Esophagus (tissue), 2 donors: ENCODE data around the gene LDLRAD4. TPM values are rescaled to one million over a fixed set of nuclear protein-coding genes. Genes with fewer than 3 reads are reported as not detected.

Source experiments
- H3K27ac ChIP-seq, 2 donors: one replicate each; pipeline ENCODE4 v1.5.1; 2013; ENCODE audit warnings: low read depth in 2 of 2, mild to moderate bottlenecking in 2 of 2, inconsistent platforms in 1 of 2, low read length in 1 of 2, moderate library complexity in 1 of 2
- H3K27me3 ChIP-seq, 2 donors: one replicate each; pipeline ENCODE4 v1.6.1; 2013; ENCODE audit warnings: low read length in 2 of 2, control low read depth in 1 of 2, mild to moderate bottlenecking in 1 of 2; ENCODE audit not compliant: insufficient read depth in 2 of 2, control insufficient read depth in 1 of 2
- H3K36me3 ChIP-seq, 2 donors: one replicate each; pipeline ENCODE4 v1.6.1; 2013; ENCODE audit warnings: low read length in 1 of 2; ENCODE audit not compliant: control insufficient read depth in 2 of 2, insufficient read depth in 2 of 2
- H3K4me1 ChIP-seq, 2 donors: one replicate each; pipeline ENCODE4 v1.6.1; 2013; ENCODE audit warnings: low read length in 1 of 2; ENCODE audit not compliant: control insufficient read depth in 2 of 2, insufficient read depth in 2 of 2
- H3K4me3 ChIP-seq, 2 donors: one replicate each; pipeline ENCODE4 v1.5.1; 2013; ENCODE audit warnings: low read length in 2 of 2, mild to moderate bottlenecking in 2 of 2, low read depth in 1 of 2, moderate library complexity in 1 of 2
- H3K9me3 ChIP-seq, 2 donors: one replicate each; pipeline ENCODE4 v1.6.1; 2013; ENCODE audit warnings: mild to moderate bottlenecking in 2 of 2, low read depth in 1 of 2, low read length in 1 of 2, moderate library complexity in 1 of 2; ENCODE audit not compliant: control insufficient read depth in 2 of 2, insufficient read depth in 1 of 2
- WGBS, 2 donors: extraction: QIAGEN DNeasy Blood & Tissue Kit; methylation state at CpG; one replicate each; pipeline ENCODE4 v1.1.7; 2013; 5-methylcytosine and 5-hydroxymethylcytosine counted together
- polyA plus RNA-seq, 2 donors: library from polyadenylated mRNA; stranded (reverse); fragments of 200-250 nt; gene quantifications; one replicate each; pipeline ENCODE4 v1.2.3, GENCODE V29; 2013
- donor health status: healthy with polysubstance abuse.
- donor health status: Bipolar disorder and iron deficiency.

LDLRAD4 gene
- polyA plus RNA-seq, 2 donors: 0.79 to 0.99 TPM

- 86 to 87% methylated on average over 9 of the region's 9 CpGs for WGBS, 2 donors
- no peak overlapping the region for H3K27ac ChIP-seq
- no peaks in the 10 kb centered on the region for H3K36me3 ChIP-seq
- peaks cover 3 to 6% of the 10 kb centered on the region in 2 donors for H3K9me3 ChIP-seq
- H3K4me3 ChIP-seq: no peak overlapping the region
- H3K27me3 ChIP-seq: no peaks in the 10 kb centered on the region
- H3K4me1 ChIP-seq: no peaks in the 10 kb centered on the region
Observed at GRCh38 chr18:13317801-13318200, 99.2 kb downstream of the LDLRAD4 start.

GRCh38 chr18:13318731-13319501, 100.4 kb downstream of the LDLRAD4 start:
- peak overlapping the region in 1 of 2 donors; percentile 47 for H3K27ac ChIP-seq
- H3K9me3 ChIP-seq: peaks cover 3 to 6% of the 10 kb centered on the region in 2 donors
- no peaks in the 10 kb centered on the region for H3K4me1 ChIP-seq
- H3K4me3 ChIP-seq: no peak overlapping the region
- H3K36me3 ChIP-seq: no peaks in the 10 kb centered on the region
- H3K27me3 ChIP-seq: no peaks in the 10 kb centered on the region
- WGBS, 2 donors: 79 to 81% methylated on average over 19 of the region's 19 CpGs

GRCh38 chr18:13319629-13320028, 101.1 kb downstream of the LDLRAD4 start:
- no peak overlapping the region for H3K4me3 ChIP-seq
- 54 to 60% methylated on average over 4 of the region's 4 CpGs for WGBS, 2 donors
- H3K36me3 ChIP-seq: no peaks in the 10 kb centered on the region
- H3K27me3 ChIP-seq: no peaks in the 10 kb centered on the region
- H3K4me1 ChIP-seq: no peaks in the 10 kb centered on the region
- peaks cover 3 to 6% of the 10 kb centered on the region in 2 donors for H3K9me3 ChIP-seq
- H3K27ac ChIP-seq: no peak overlapping the region

- H3K9me3 ChIP-seq: peaks cover 2 to 3% of the 10 kb centered on the region in 2 donors
Observed at GRCh38 chr18:13320096-13320495, 101.5 kb downstream of the LDLRAD4 start.

GRCh38 chr18:13320891-13321425, 102.4 kb downstream of the LDLRAD4 start:
- Histone ChIP-seq H3K4me1 (no peaks in the 10 kb centered on the region), H3K9me3 (peaks cover 2 to 3% of the 10 kb centered on the region in 2 donors), H3K4me3 (no peak overlapping the region), H3K27me3 (no peaks in the 10 kb centered on the region), H3K36me3 (no peaks in the 10 kb centered on the region), H3K27ac (no peak overlapping the region)
- 90 to 92% methylated on average over 17 of the region's 17 CpGs for WGBS, 2 donors

More at GRCh38 chr18:13320096-13320495, 101.5 kb downstream of the LDLRAD4 start:
- no peak overlapping the region for H3K4me3 ChIP-seq
- no peaks in the 10 kb centered on the region for H3K27me3 ChIP-seq
- H3K36me3 ChIP-seq: no peaks in the 10 kb centered on the region
- no peaks in the 10 kb centered on the region for H3K4me1 ChIP-seq
- no peak overlapping the region for H3K27ac ChIP-seq
- WGBS, 2 donors: 80 to 82% methylated on average over 8 of the region's 8 CpGs

GRCh38 chr18:13321923-13322322, 103.4 kb downstream of the LDLRAD4 start:
- no peaks in the 10 kb centered on the region for H3K27me3 ChIP-seq
- no peak overlapping the region for H3K4me3 ChIP-seq
- no peak overlapping the region for H3K27ac ChIP-seq
- no peaks in the 10 kb centered on the region for H3K9me3 ChIP-seq
- WGBS, 2 donors: 73 to 95% methylated on average over 1 of the region's 1 CpG
- no peaks in the 10 kb centered on the region for H3K36me3 ChIP-seq
- no peaks in the 10 kb centered on the region for H3K4me1 ChIP-seq

GRCh38 chr18:13323186-13323585, 104.6 kb downstream of the LDLRAD4 start:
- H3K27me3 ChIP-seq: no peaks in the 10 kb centered on the region
- 82 to 83% methylated on average over 9 of the region's 9 CpGs for WGBS, 2 donors
- no peak overlapping the region for H3K27ac ChIP-seq
- H3K4me3 ChIP-seq: no peak overlapping the region
- no peaks in the 10 kb centered on the region for H3K4me1 ChIP-seq
- H3K9me3 ChIP-seq: no peaks in the 10 kb centered on the region
- no peaks in the 10 kb centered on the region for H3K36me3 ChIP-seq

GRCh38 chr18:13324880-13325279, 106.3 kb downstream of the LDLRAD4 start:
- Histone ChIP-seq H3K36me3 (no peaks in the 10 kb centered on the region), H3K4me3 (no peak overlapping the region), H3K9me3 (no peaks in the 10 kb centered on the region), H3K27ac (no peak overlapping the region), H3K4me1 (no peaks in the 10 kb centered on the region), H3K27me3 (no peaks in the 10 kb centered on the region)
- WGBS, 2 donors: 70 to 75% methylated on average over 8 of the region's 8 CpGs

- 83 to 87% methylated on average over 1 of the region's 1 CpG for WGBS, 2 donors
- Histone ChIP-seq H3K36me3 (no peaks in the 10 kb centered on the region), H3K9me3 (no peaks in the 10 kb centered on the region), H3K27ac (no peak overlapping the region), H3K27me3 (no peaks in the 10 kb centered on the region), H3K4me3 (no peak overlapping the region), H3K4me1 (no peaks in the 10 kb centered on the region)
Observed at GRCh38 chr18:13328213-13328612, 109.7 kb downstream of the LDLRAD4 start.

- no peaks in the 10 kb centered on the region for H3K27me3 ChIP-seq
- no peaks in the 10 kb centered on the region for H3K4me1 ChIP-seq
- H3K36me3 ChIP-seq: no peaks in the 10 kb centered on the region
- H3K9me3 ChIP-seq: no peaks in the 10 kb centered on the region
- WGBS, 2 donors: 69 to 75% methylated on average over 1 of the region's 1 CpG
- H3K27ac ChIP-seq: no peak overlapping the region
- H3K4me3 ChIP-seq: no peak overlapping the region
Observed at GRCh38 chr18:13330996-13331395, 112.4 kb downstream of the LDLRAD4 start.
